Lower leg skin (tissue), 4 donors: ENCODE measurements around the gene FMOD. TPM values are rescaled to one million over a fixed set of nuclear protein-coding genes. Genes with fewer than 3 reads are reported as not detected.

Experiments used
- DNase-seq, 2 donors: peaks; one replicate each; pipeline ENCODE4 v3.0.0-alpha.2; 2019; ENCODE audit warnings: low spot score in 2 of 2
- H3K4me3 ChIP-seq: fragments of 200-600 bp; sonication (generic); 2 replicates; pipeline ENCODE4 v1.5.1; 2017; ENCODE audit warnings: mild to moderate bottlenecking, low read depth; ENCODE audit not compliant: poor library complexity, severe bottlenecking
- POLR2A ChIP-seq, 2 donors: fragments of 450-650 bp; IDR thresholded peaks; one replicate each; pipeline ENCODE4 v1.6.1; 2016 to 2017; ENCODE audit warnings: antibody characterized with exemption in 2 of 2, mild to moderate bottlenecking in 1 of 2, moderate library complexity in 1 of 2
- WGBS, 2 donors: methylation state at CpG; one replicate each; pipeline ENCODE4 v1.1.5; 2018; 5-methylcytosine and 5-hydroxymethylcytosine counted together
- intact Hi-C: fragments of 100-400 bp; cut with DNase I; formaldehyde crosslinking; loops from one replicate; pipeline ENCODE4 v1.15.0; 2023; ENCODE audit warnings: low total_unique reads
- total RNA-seq, 4 donors: library from RNA; depleted of rRNA; stranded (reverse); fragments of >200 nt; gene quantifications; one replicate each; pipeline ENCODE4 v1.1.0, GENCODE V29; 2016
- TF ChIP-seq, protein P1 (sequence below), 3 donors: fragments of 450-650 bp; IDR thresholded peaks; one replicate each; pipeline ENCODE4 v1.5.1; 2016; ENCODE audit warnings: antibody characterized with exemption in 3 of 3, mild to moderate bottlenecking in 3 of 3, moderate library complexity in 2 of 3

FMOD gene
- total RNA-seq, 4 donors from 2014 or later: 5.6 to 37.7 (median 19.3) TPM

DNA sequence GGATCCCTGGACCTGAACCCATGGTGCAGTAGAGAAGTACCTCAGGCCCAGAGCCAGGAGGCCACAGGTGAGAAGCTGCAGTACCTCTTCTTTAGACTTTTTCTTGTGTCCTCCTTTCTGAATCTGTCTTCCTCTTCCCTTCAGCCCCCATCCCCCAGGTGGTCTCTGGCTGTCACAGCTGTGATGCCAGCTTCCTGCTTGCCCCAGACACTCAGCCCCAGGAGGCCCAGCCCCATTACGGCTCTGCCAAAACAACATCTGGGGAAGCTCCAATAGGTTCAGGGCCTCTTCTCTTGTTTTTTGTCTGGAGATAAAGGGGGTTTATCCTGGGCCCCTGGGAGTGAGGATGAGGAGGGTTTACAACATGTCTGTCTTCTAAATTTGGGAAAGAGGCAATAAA is 55.1 kb downstream of the FMOD start:
- H3K4me3 ChIP-seq: no peak overlapping the region
- 78 to 85% methylated on average over 1 of the region's 1 CpG for WGBS, 2 donors
- TF ChIP-seq, protein P1, sequence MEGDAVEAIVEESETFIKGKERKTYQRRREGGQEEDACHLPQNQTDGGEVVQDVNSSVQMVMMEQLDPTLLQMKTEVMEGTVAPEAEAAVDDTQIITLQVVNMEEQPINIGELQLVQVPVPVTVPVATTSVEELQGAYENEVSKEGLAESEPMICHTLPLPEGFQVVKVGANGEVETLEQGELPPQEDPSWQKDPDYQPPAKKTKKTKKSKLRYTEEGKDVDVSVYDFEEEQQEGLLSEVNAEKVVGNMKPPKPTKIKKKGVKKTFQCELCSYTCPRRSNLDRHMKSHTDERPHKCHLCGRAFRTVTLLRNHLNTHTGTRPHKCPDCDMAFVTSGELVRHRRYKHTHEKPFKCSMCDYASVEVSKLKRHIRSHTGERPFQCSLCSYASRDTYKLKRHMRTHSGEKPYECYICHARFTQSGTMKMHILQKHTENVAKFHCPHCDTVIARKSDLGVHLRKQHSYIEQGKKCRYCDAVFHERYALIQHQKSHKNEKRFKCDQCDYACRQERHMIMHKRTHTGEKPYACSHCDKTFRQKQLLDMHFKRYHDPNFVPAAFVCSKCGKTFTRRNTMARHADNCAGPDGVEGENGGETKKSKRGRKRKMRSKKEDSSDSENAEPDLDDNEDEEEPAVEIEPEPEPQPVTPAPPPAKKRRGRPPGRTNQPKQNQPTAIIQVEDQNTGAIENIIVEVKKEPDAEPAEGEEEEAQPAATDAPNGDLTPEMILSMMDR (IDR thresholded peaks at IDR 0.05): no peak
- no peak for TF ChIP-seq POLR2A (IDR thresholded peaks at IDR 0.05)
- no peak for DNase-seq
- intact Hi-C loops: no loop called here

DNA sequence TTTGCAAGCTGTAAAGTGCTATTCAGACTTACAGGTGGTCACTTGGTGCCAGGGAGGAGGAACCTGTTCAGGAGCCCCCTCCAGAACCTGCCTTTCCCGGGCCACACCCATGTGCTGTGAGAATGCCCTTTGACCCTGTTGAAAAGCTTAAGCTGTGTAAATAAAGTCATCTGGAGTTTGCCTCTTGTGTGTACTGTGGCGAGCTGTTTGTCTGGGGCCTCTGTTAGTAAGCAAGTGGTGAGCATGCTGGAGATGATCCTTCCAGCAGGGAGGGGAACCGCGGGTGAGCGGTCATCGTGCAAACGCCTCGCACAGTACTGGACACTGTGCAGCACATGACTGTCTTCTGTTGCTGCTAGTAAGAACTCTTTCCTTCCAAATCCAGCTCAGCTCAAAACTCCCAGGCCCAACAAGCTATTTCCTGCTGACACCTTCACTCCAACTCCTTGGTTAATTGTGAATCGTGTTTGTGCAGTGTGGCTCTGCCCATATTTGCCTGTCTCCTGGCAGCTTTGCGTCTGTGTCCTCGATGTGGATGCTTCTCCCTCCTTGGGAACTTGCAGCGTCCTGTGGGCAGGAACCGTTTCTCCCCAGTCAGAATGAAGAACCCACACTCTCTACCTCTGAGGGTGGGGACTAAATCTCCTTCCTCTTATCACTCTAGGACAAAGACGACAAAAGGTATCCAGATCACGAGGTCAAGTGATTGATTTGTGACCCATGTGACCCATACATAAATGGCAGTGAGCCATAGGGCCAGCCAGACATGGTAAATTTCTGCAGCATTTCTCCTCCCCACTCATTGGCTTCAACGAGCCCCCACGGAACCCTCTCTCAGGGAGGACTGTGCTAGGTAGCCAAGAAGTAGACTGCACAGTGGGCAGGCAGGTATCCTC is 59.5 kb downstream of the FMOD start:
- TF ChIP-seq POLR2A (IDR thresholded peaks at IDR 0.05): no peak
- TF ChIP-seq, protein P1 (IDR thresholded peaks at IDR 0.05): no peak
- WGBS, 2 donors: 63 to 76% methylated on average over 17 of the region's 17 CpGs
- no peak overlapping the region for H3K4me3 ChIP-seq
- DNase-seq: no peak
- intact Hi-C loops: no loop called here

Other genes with a start within 250 kb of the FMOD start
- 1 to 10 TPM; 1.8 to 7.7 (median 5.3) TPM for gene ADORA1, start 223.4 kb downstream of the FMOD start, total RNA-seq
- gene MYBPH, start 175.3 kb downstream of the FMOD start, total RNA-seq: not detected
- gene CHI3L1, start 164.4 kb downstream of the FMOD start, total RNA-seq: 100 to 1,000 TPM in 2 of 4 donors, 10 to 100 TPM in 2; 80.5 to 188 (median 107) TPM
- 1 to 10 TPM in 1 of 4 donors, under 1 TPM in 1, not detected in 2; 0.61 to 8.3 TPM for gene CHIT1, start 121.4 kb downstream of the FMOD start, total RNA-seq
- gene BTG2, start 45.6 kb downstream of the FMOD start, total RNA-seq: 100 to 1,000 TPM in 3 of 4 donors, 10 to 100 TPM in 1; 98.6 to 205 (median 131) TPM
- 10 to 100 TPM; 16.1 to 65.0 (median 20.7) TPM for gene PRELP, start 124.7 kb upstream of the FMOD start, total RNA-seq
- not detected for gene OPTC, start 143.0 kb upstream of the FMOD start, total RNA-seq